SK-N-SH (cell line): ENCODE data around the gene CCDC88B.

ENCODE experiments used
- CHD2 ChIP-seq: fragments of 150-350 bp; IDR thresholded peaks from 2 replicates; pipeline ENCODE4 v1.6.1; 2018; ENCODE audit warnings: low read length; ENCODE audit not compliant: partially characterized antibody
- CTCF ChIP-seq: fragments of 200-600 bp; sonication (generic); IDR thresholded peaks from 2 replicates; pipeline ENCODE4 v1.6.1; 2017; ENCODE audit warnings: antibody characterized with exemption, mild to moderate bottlenecking, moderate library complexity
- POLR2AphosphoS5 ChIP-seq: IDR thresholded peaks from 2 replicates; pipeline ENCODE4 v1.6.1; 2012; ENCODE audit warnings: low read depth, low read length
- ZBTB33 ChIP-seq: IDR thresholded peaks from 2 replicates; pipeline ENCODE4 v1.4.0; 2012; ENCODE audit warnings: low read depth, borderline replicate concordance

- TF ChIP-seq POLR2AphosphoS5 (no peak), CHD2 (no peak), CTCF (no peak), ZBTB33 (no peak)
These were observed 56.1 kb downstream of the CCDC88B start for GRCh38 chr11:64396079-64396591.
